ENCODE data around the gene TAF4B.

TAF4B gene

DNA sequence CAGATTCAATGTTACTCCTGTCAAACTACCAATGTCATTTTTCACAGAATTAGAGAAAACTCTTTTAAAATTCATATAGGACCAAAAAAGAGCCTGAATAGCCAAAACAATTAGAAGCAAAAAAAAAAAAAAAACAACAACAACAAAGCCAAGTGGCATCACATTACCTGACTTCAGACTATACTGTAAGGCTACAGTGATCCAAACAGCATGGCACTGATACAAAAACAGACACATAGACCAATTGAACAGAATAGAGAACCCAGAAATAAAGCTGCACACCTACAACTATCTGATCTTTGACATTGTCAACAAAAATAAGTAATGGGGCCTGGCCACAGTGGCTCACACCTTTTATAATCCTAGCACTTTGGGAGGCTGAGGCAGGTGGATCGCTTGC lies 53.2 kb downstream of the TAF4B start:
- H3K36me3 ChIP-seq (ENCODE audit: low read length) = peaks cover 86% of the 10 kb centered on the region
- H3K9me3 ChIP-seq (ENCODE audit: insufficient read depth, low read length) = no peaks in the 10 kb centered on the region
- no peak overlapping the region for H2AFZ ChIP-seq (ENCODE audit: low read depth, low read length, severe bottlenecking)
- no peaks in the 10 kb centered on the region for H3K9me2 ChIP-seq (replicated peaks; ENCODE audit: insufficient read depth, low read length)
- no peaks in the 10 kb centered on the region for H4K20me1 ChIP-seq (ENCODE audit: low read depth, low read length)
- peaks cover 30% of the 10 kb centered on the region; the same call in 1 of the 2 replicates for H3F3A ChIP-seq (ENCODE audit: insufficient read depth)
- no peak overlapping the region for H3K4me2 ChIP-seq (ENCODE audit: low read depth, low read length, poor library complexity, severe bottlenecking)
- H3K79me2 ChIP-seq (ENCODE audit: insufficient read depth, low read length) = peaks cover 8% of the 10 kb centered on the region
- H3K9ac ChIP-seq (ENCODE audit: low read length) = no peak overlapping the region
- H3K4me3 ChIP-seq (ENCODE audit: insufficient read depth, low read length, poor library complexity, severe bottlenecking) = no peak overlapping the region
- TF ChIP-seq, protein P1, sequence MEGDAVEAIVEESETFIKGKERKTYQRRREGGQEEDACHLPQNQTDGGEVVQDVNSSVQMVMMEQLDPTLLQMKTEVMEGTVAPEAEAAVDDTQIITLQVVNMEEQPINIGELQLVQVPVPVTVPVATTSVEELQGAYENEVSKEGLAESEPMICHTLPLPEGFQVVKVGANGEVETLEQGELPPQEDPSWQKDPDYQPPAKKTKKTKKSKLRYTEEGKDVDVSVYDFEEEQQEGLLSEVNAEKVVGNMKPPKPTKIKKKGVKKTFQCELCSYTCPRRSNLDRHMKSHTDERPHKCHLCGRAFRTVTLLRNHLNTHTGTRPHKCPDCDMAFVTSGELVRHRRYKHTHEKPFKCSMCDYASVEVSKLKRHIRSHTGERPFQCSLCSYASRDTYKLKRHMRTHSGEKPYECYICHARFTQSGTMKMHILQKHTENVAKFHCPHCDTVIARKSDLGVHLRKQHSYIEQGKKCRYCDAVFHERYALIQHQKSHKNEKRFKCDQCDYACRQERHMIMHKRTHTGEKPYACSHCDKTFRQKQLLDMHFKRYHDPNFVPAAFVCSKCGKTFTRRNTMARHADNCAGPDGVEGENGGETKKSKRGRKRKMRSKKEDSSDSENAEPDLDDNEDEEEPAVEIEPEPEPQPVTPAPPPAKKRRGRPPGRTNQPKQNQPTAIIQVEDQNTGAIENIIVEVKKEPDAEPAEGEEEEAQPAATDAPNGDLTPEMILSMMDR (IDR thresholded peaks at IDR 0.05; ENCODE audit: insufficient read depth, low read length, poor library complexity, severe bottlenecking) = no peak
- no peak for TF ChIP-seq EZH2phosphoT487 (conservative IDR thresholded peaks at IDR 0.05; ENCODE audit: low read length)
- H3K27ac ChIP-seq (ENCODE audit: low read depth, low read length) = no peak overlapping the region
- no peaks in the 10 kb centered on the region for H3K27me3 ChIP-seq (ENCODE audit: low read length)

DNA sequence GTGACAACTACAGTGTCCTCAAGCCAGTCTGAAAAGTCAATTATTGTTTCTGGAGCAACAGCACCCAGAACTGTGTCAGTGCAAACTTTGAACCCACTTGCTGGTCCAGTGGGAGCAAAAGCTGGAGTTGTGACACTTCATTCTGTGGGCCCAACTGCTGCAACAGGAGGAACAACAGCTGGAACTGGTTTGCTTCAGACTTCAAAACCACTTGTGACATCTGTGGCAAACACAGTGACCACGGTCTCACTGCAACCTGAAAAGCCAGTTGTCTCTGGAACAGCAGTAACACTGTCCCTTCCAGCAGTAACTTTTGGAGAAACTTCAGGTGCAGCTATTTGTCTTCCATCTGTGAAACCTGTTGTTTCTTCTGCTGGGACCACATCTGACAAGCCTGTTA lies 59.8 kb downstream of the TAF4B start:
- H3K79me2 ChIP-seq (ENCODE audit: insufficient read depth, low read length) = peaks cover 57% of the 10 kb centered on the region
- no peaks in the 10 kb centered on the region for H3K9me2 ChIP-seq (replicated peaks; ENCODE audit: insufficient read depth, low read length)

DNA sequence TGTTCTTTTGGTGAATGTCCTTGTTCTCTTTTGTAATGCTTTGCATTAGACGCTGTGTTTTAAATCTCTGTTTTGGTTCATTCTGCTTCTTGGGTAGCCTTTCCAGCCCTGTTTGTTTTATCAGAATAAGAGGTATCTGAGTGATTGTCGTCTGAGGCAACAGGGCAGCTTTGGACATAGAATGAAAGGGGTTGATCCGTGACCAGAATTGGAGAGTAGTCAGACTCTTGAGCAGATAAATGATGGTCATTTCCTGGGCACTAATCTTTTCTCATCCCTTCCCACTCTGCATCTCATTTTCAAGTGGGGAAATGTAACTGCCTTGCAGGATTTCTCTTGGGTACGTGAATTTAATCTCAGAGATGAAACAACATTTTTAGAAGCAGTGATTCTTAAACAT lies 61.4 kb downstream of the TAF4B start:
- peaks cover 69% of the 10 kb centered on the region for H3K79me2 ChIP-seq (ENCODE audit: insufficient read depth, low read length)
- H3K9me3 ChIP-seq (ENCODE audit: insufficient read depth, low read length) = no peaks in the 10 kb centered on the region
- H3F3A ChIP-seq (ENCODE audit: insufficient read depth) = peaks cover 44% of the 10 kb centered on the region
- no peak overlapping the region for H3K27ac ChIP-seq (ENCODE audit: low read depth, low read length)
- no peaks in the 10 kb centered on the region for H4K20me1 ChIP-seq (ENCODE audit: low read depth, low read length)
- no peak overlapping the region for H3K9ac ChIP-seq (ENCODE audit: low read length)
- no peak overlapping the region for H2AFZ ChIP-seq (ENCODE audit: low read depth, low read length, severe bottlenecking)
- no peaks in the 10 kb centered on the region for H3K9me2 ChIP-seq (replicated peaks; ENCODE audit: insufficient read depth, low read length)
- TF ChIP-seq EZH2phosphoT487 (conservative IDR thresholded peaks at IDR 0.05; ENCODE audit: low read length) = no peak
- TF ChIP-seq, protein P1 (IDR thresholded peaks at IDR 0.05; ENCODE audit: insufficient read depth, low read length, poor library complexity, severe bottlenecking) = no peak
- H3K4me3 ChIP-seq (ENCODE audit: insufficient read depth, low read length, poor library complexity, severe bottlenecking) = no peak overlapping the region
- H3K4me2 ChIP-seq (ENCODE audit: low read depth, low read length, poor library complexity, severe bottlenecking) = no peak overlapping the region
- H3K36me3 ChIP-seq (ENCODE audit: low read length) = peaks cover 59% of the 10 kb centered on the region
- H3K27me3 ChIP-seq (ENCODE audit: low read length) = no peaks in the 10 kb centered on the region

More for the DNA sequence above, 59.8 kb downstream of the TAF4B start:
- H3K27ac ChIP-seq (ENCODE audit: low read depth, low read length) = no peak overlapping the region
- H3F3A ChIP-seq (ENCODE audit: insufficient read depth) = peaks cover 49% of the 10 kb centered on the region
- no peak overlapping the region for H3K4me3 ChIP-seq (ENCODE audit: insufficient read depth, low read length, poor library complexity, severe bottlenecking)
- H3K27me3 ChIP-seq (ENCODE audit: low read length) = no peaks in the 10 kb centered on the region
- no peak overlapping the region for H3K9ac ChIP-seq (ENCODE audit: low read length)
- H3K36me3 ChIP-seq (ENCODE audit: low read length) = peaks cover 66% of the 10 kb centered on the region
- TF ChIP-seq, protein P1 (IDR thresholded peaks at IDR 0.05; ENCODE audit: insufficient read depth, low read length, poor library complexity, severe bottlenecking) = no peak
- no peak for TF ChIP-seq EZH2phosphoT487 (conservative IDR thresholded peaks at IDR 0.05; ENCODE audit: low read length)
- H2AFZ ChIP-seq (ENCODE audit: low read depth, low read length, severe bottlenecking) = no peak overlapping the region
- H3K4me2 ChIP-seq (ENCODE audit: low read depth, low read length, poor library complexity, severe bottlenecking) = no peak overlapping the region
- no peaks in the 10 kb centered on the region for H3K9me3 ChIP-seq (ENCODE audit: insufficient read depth, low read length)
- H4K20me1 ChIP-seq (ENCODE audit: low read depth, low read length) = no peaks in the 10 kb centered on the region

All from SU-DHL-6 (cell line).